Measurements from ENCODE around the gene NUDT15.

GRCh38 chr13:48054601-48055000 lies 17.1 kb downstream of the NUDT15 start:
- TF ChIP-seq CTCF (IDR thresholded peaks at IDR 0.05; ENCODE audit: low read length) (no peak), EZH2 (IDR thresholded peaks at IDR 0.05; ENCODE audit: borderline replicate concordance, low read length) (no peak)
